ENCODE data around the gene PNPLA6.

The PNPLA6 gene

GRCh38 chr19:7529246-7529600 is 6.3 kb upstream of the PNPLA6 start:
- Histone ChIP-seq H3K36me3 (ENCODE audit: control insufficient read depth in 1 of 2, insufficient read depth in 2 of 2, low read depth in 1 of 2, low read length in 2 of 2) (peaks cover 72 to 80% of the 10 kb centered on the region in 2 experiments), H3K23ac (ENCODE audit: low read length in 2 of 2) (no peak overlapping the region), H3K79me1 (replicated peaks; ENCODE audit: low read length, poor library complexity, severe bottlenecking) (peaks cover 28% of the 10 kb centered on the region), H3K27me3 (ENCODE audit: control insufficient read depth in 1 of 2, insufficient read depth in 1 of 2, low read length in 2 of 2) (no peaks in the 10 kb centered on the region), H3K4ac (ENCODE audit: low read depth in 1 of 2, low read length in 2 of 2) (no peak overlapping the region), H3K4me1 (ENCODE audit: control insufficient read depth, insufficient read depth, low read depth, low read length) (peaks cover 12% of the 10 kb centered on the region), H3K9me3 (ENCODE audit: control insufficient read depth, low read length) (no peaks in the 10 kb centered on the region), H3K4me3 (ENCODE audit: insufficient read depth in 1 of 2, low read depth in 1 of 2, low read length in 2 of 2) (no peak overlapping the region), H2BK12ac (ENCODE audit: low read length in 2 of 2) (no peak overlapping the region), H2BK5ac (ENCODE audit: low read depth, low read length, poor library complexity, severe bottlenecking) (no peak overlapping the region), H2BK15ac (ENCODE audit: low read depth, poor library complexity, severe bottlenecking) (no peak overlapping the region), H3K18ac (ENCODE audit: low read depth in 1 of 2, low read length in 2 of 2) (no peak overlapping the region), H2AFZ (ENCODE audit: low read depth, low read length) (no peak overlapping the region), H4K91ac (ENCODE audit: low read length) (no peak overlapping the region), H3K4me2 (ENCODE audit: low read length, poor library complexity, severe bottlenecking) (no peak overlapping the region), H2AK5ac (ENCODE audit: low read length, severe bottlenecking) (no peak overlapping the region), H2BK120ac (ENCODE audit: low read depth, low read length) (no peak overlapping the region), H3K14ac (ENCODE audit: low read length in 2 of 2) (no peak overlapping the region), H3K9ac (ENCODE audit: low read length) (no peak overlapping the region), H4K8ac (ENCODE audit: low read length) (no peak overlapping the region), H3K27ac (ENCODE audit: low read length, poor library complexity, severe bottlenecking) (no peak overlapping the region)
- no peak for DNase-seq
- 89% methylated on average over 15 of the region's 15 CpGs for WGBS

GRCh38 chr19:7529610-7530490 is 5.7 kb upstream of the PNPLA6 start:
- peaks cover 12% of the 10 kb centered on the region for H3K4me1 ChIP-seq (ENCODE audit: control insufficient read depth, insufficient read depth, low read depth, low read length)
- no peak overlapping the region for H2AK5ac ChIP-seq (ENCODE audit: low read length, severe bottlenecking)
- no peak overlapping the region for H4K8ac ChIP-seq (ENCODE audit: low read length)
- no peak overlapping the region for H3K23ac ChIP-seq (ENCODE audit: low read length in 2 of 2)
- H3K4me2 ChIP-seq (ENCODE audit: low read length, poor library complexity, severe bottlenecking): no peak overlapping the region
- H3K27ac ChIP-seq (ENCODE audit: low read length, poor library complexity, severe bottlenecking): no peak overlapping the region
- no peak overlapping the region for H2BK120ac ChIP-seq (ENCODE audit: low read depth, low read length)
- H3K4me3 ChIP-seq (ENCODE audit: insufficient read depth in 1 of 2, low read depth in 1 of 2, low read length in 2 of 2): no peak overlapping the region
- no peak overlapping the region for H2BK15ac ChIP-seq (ENCODE audit: low read depth, poor library complexity, severe bottlenecking)
- no peaks in the 10 kb centered on the region for H3K27me3 ChIP-seq (ENCODE audit: control insufficient read depth in 1 of 2, insufficient read depth in 1 of 2, low read length in 2 of 2)
- WGBS: 96% methylated on average over 33 of the region's 33 CpGs
- H3K9ac ChIP-seq (ENCODE audit: low read length): no peak overlapping the region
- H3K18ac ChIP-seq (ENCODE audit: low read depth in 1 of 2, low read length in 2 of 2): no peak overlapping the region
- no peak overlapping the region for H4K91ac ChIP-seq (ENCODE audit: low read length)
- H3K14ac ChIP-seq (ENCODE audit: low read length in 2 of 2): no peak overlapping the region
- H3K79me1 ChIP-seq (replicated peaks; ENCODE audit: low read length, poor library complexity, severe bottlenecking): peaks cover 25% of the 10 kb centered on the region
- DNase-seq: no peak
- H3K9me3 ChIP-seq (ENCODE audit: control insufficient read depth, low read length): no peaks in the 10 kb centered on the region
- no peak overlapping the region for H2AFZ ChIP-seq (ENCODE audit: low read depth, low read length)
- H2BK5ac ChIP-seq (ENCODE audit: low read depth, low read length, poor library complexity, severe bottlenecking): no peak overlapping the region
- H3K36me3 ChIP-seq (ENCODE audit: control insufficient read depth in 1 of 2, insufficient read depth in 2 of 2, low read depth in 1 of 2, low read length in 2 of 2): peaks cover 71 to 74% of the 10 kb centered on the region in 2 experiments
- peak overlapping the region in 1 of 2 experiments; percentile 24 for H2BK12ac ChIP-seq (ENCODE audit: low read length in 2 of 2)
- no peak overlapping the region for H3K4ac ChIP-seq (ENCODE audit: low read depth in 1 of 2, low read length in 2 of 2)

GRCh38 chr19:7533281-7533885 is 2.1 kb upstream of the PNPLA6 start:
- Histone ChIP-seq H3K4me2 (ENCODE audit: low read length, poor library complexity, severe bottlenecking) (peak overlapping the region; percentile 75), H4K91ac (ENCODE audit: low read length) (peak overlapping the region; percentile 90), H2BK5ac (ENCODE audit: low read depth, low read length, poor library complexity, severe bottlenecking) (peak overlapping the region; percentile 34), H2AK5ac (ENCODE audit: low read length, severe bottlenecking) (peak overlapping the region; percentile 27), H3K79me1 (replicated peaks; ENCODE audit: low read length, poor library complexity, severe bottlenecking) (peaks cover 24% of the 10 kb centered on the region), H3K27me3 (ENCODE audit: control insufficient read depth in 1 of 2, insufficient read depth in 1 of 2, low read length in 2 of 2) (no peaks in the 10 kb centered on the region), H3K9ac (ENCODE audit: low read length) (peak overlapping the region; percentile 95), H3K4me3 (ENCODE audit: insufficient read depth in 1 of 2, low read depth in 1 of 2, low read length in 2 of 2) (peak overlapping the region; percentile 43 to 95), H2AFZ (ENCODE audit: low read depth, low read length) (no peak overlapping the region), H4K8ac (ENCODE audit: low read length) (peak overlapping the region; percentile 96), H3K36me3 (ENCODE audit: control insufficient read depth in 1 of 2, insufficient read depth in 2 of 2, low read depth in 1 of 2, low read length in 2 of 2) (peaks cover 51 to 57% of the 10 kb centered on the region in 2 experiments), H3K4ac (ENCODE audit: low read depth in 1 of 2, low read length in 2 of 2) (peak overlapping the region; percentile 66 to 80), H2BK120ac (ENCODE audit: low read depth, low read length) (peak overlapping the region; percentile 21), H3K18ac (ENCODE audit: low read depth in 1 of 2, low read length in 2 of 2) (peak overlapping the region; percentile 68 to 83), H2BK12ac (ENCODE audit: low read length in 2 of 2) (peak overlapping the region; percentile 45 to 59), H3K23ac (ENCODE audit: low read length in 2 of 2) (no peak overlapping the region), H3K9me3 (ENCODE audit: control insufficient read depth, low read length) (no peaks in the 10 kb centered on the region), H3K14ac (ENCODE audit: low read length in 2 of 2) (peak overlapping the region in 1 of 2 experiments; percentile 36), H2BK15ac (ENCODE audit: low read depth, poor library complexity, severe bottlenecking) (no peak overlapping the region), H3K4me1 (ENCODE audit: control insufficient read depth, insufficient read depth, low read depth, low read length) (peaks cover 20% of the 10 kb centered on the region), H3K27ac (ENCODE audit: low read length, poor library complexity, severe bottlenecking) (peak overlapping the region; percentile 82)
- DNase-seq: peak; percentile 37
- WGBS: 38% methylated on average over 20 of the region's 30 CpGs

GRCh38 chr19:7533925-7534480 is 1.5 kb upstream of the PNPLA6 start:
- H2BK5ac ChIP-seq (ENCODE audit: low read depth, low read length, poor library complexity, severe bottlenecking): no peak overlapping the region
- H2AK5ac ChIP-seq (ENCODE audit: low read length, severe bottlenecking): no peak overlapping the region
- peak overlapping the region; percentile 94 for H3K27ac ChIP-seq (ENCODE audit: low read length, poor library complexity, severe bottlenecking)
- peaks cover 20% of the 10 kb centered on the region for H3K4me1 ChIP-seq (ENCODE audit: control insufficient read depth, insufficient read depth, low read depth, low read length)
- H2BK15ac ChIP-seq (ENCODE audit: low read depth, poor library complexity, severe bottlenecking): peak overlapping the region; percentile 60
- H3K9me3 ChIP-seq (ENCODE audit: control insufficient read depth, low read length): no peaks in the 10 kb centered on the region
- peak overlapping the region; percentile 95 for H3K9ac ChIP-seq (ENCODE audit: low read length)
- peak overlapping the region; percentile 35 to 80 for H3K4ac ChIP-seq (ENCODE audit: low read depth in 1 of 2, low read length in 2 of 2)
- peak overlapping the region; percentile 92 to 95 for H3K4me3 ChIP-seq (ENCODE audit: insufficient read depth in 1 of 2, low read depth in 1 of 2, low read length in 2 of 2)
- peak overlapping the region; percentile 21 to 28 for H2BK12ac ChIP-seq (ENCODE audit: low read length in 2 of 2)
- no peak overlapping the region for H3K14ac ChIP-seq (ENCODE audit: low read length in 2 of 2)
- H4K8ac ChIP-seq (ENCODE audit: low read length): no peak overlapping the region
- H3K23ac ChIP-seq (ENCODE audit: low read length in 2 of 2): no peak overlapping the region
- H3K27me3 ChIP-seq (ENCODE audit: control insufficient read depth in 1 of 2, insufficient read depth in 1 of 2, low read length in 2 of 2): no peaks in the 10 kb centered on the region
- no peak overlapping the region for H2AFZ ChIP-seq (ENCODE audit: low read depth, low read length)
- H3K4me2 ChIP-seq (ENCODE audit: low read length, poor library complexity, severe bottlenecking): peak overlapping the region; percentile 91
- H3K79me1 ChIP-seq (replicated peaks; ENCODE audit: low read length, poor library complexity, severe bottlenecking): peaks cover 30% of the 10 kb centered on the region
- H3K36me3 ChIP-seq (ENCODE audit: control insufficient read depth in 1 of 2, insufficient read depth in 2 of 2, low read depth in 1 of 2, low read length in 2 of 2): peaks cover 50 to 57% of the 10 kb centered on the region in 2 experiments
- peak overlapping the region; percentile 54 for H2BK120ac ChIP-seq (ENCODE audit: low read depth, low read length)
- DNase-seq: peak; percentile 89
- peak overlapping the region; percentile 67 to 86 for H3K18ac ChIP-seq (ENCODE audit: low read depth in 1 of 2, low read length in 2 of 2)
- under 1% methylated on average over 39 of the region's 41 CpGs for WGBS
- H4K91ac ChIP-seq (ENCODE audit: low read length): peak overlapping the region; percentile 43
